ENCODE data around the gene GAB2. TPM values are rescaled to one million over a fixed set of nuclear protein-coding genes. Genes with fewer than 3 reads are reported as not detected.

GAB2 gene
- total and polyA plus RNA-seq, 2 experiments from 2014 or later: 4.9 to 10.2 TPM

- Histone ChIP-seq H3K4me1 (ENCODE audit: insufficient read depth) (peaks cover 29% of the 10 kb centered on the region), H3K27me3 (no peaks in the 10 kb centered on the region), H3K36me3 (replicated peaks; ENCODE audit: insufficient read depth, low read depth) (no peaks in the 10 kb centered on the region), H3K27ac (peak overlapping the region; percentile 98), H3K9me2 (replicated peaks; ENCODE audit: insufficient read depth) (no peaks in the 10 kb centered on the region), H3K4me2 (peak overlapping the region; percentile 87), H3K4me3 (peak overlapping the region; percentile 85), H4K20me1 (ENCODE audit: insufficient read depth, poor library complexity, severe bottlenecking) (peaks cover 2% of the 10 kb centered on the region), H3K79me2 (peaks cover 68% of the 10 kb centered on the region), H2AFZ (peak overlapping the region; percentile 49), H3K9me3 (ENCODE audit: low read depth) (no peaks in the 10 kb centered on the region)
- DNase-seq (ENCODE audit: low spot score): no peak
- no peak for TF ChIP-seq CTCF (IDR thresholded peaks at IDR 0.05; ENCODE audit: poor library complexity)
- TF ChIP-seq EZH2 (IDR thresholded peaks at IDR 0.05; ENCODE audit: borderline replicate concordance): no peak
- no peak for TF ChIP-seq EZH2phosphoT487 (IDR thresholded peaks at IDR 0.05; ENCODE audit: low read depth, severe bottlenecking, unreplicated experiment)
- WGBS (ENCODE audit: low lambda C conversion rate, missing lambda C conversion rate): 29% methylated on average over 28 of the region's 31 CpGs
Observed at GRCh38 chr11:78187366-78188285, 230.0 kb downstream of the GAB2 start.

- Histone ChIP-seq H3K27me3 (no peaks in the 10 kb centered on the region), H3K4me3 (no peak overlapping the region), H3K4me1 (ENCODE audit: insufficient read depth) (peaks cover 8% of the 10 kb centered on the region), H2AFZ (no peak overlapping the region), H3K27ac (no peak overlapping the region), H3K9me3 (ENCODE audit: low read depth) (no peaks in the 10 kb centered on the region), H3K79me2 (peaks cover 21% of the 10 kb centered on the region), H4K20me1 (ENCODE audit: insufficient read depth, poor library complexity, severe bottlenecking) (no peaks in the 10 kb centered on the region), H3K36me3 (replicated peaks; ENCODE audit: insufficient read depth, low read depth) (no peaks in the 10 kb centered on the region), H3K4me2 (no peak overlapping the region), H3K9me2 (replicated peaks; ENCODE audit: insufficient read depth) (no peaks in the 10 kb centered on the region)
- no peak for DNase-seq (ENCODE audit: low spot score)
- no peak for TF ChIP-seq EZH2phosphoT487 (IDR thresholded peaks at IDR 0.05; ENCODE audit: low read depth, severe bottlenecking, unreplicated experiment)
- TF ChIP-seq EZH2 (IDR thresholded peaks at IDR 0.05; ENCODE audit: borderline replicate concordance): no peak
- TF ChIP-seq CTCF (IDR thresholded peaks at IDR 0.05; ENCODE audit: poor library complexity): no peak
- 75% methylated on average over 2 of the region's 2 CpGs for WGBS (ENCODE audit: low lambda C conversion rate, missing lambda C conversion rate)
Observed at GRCh38 chr11:78181185-78181584, 236.4 kb downstream of the GAB2 start.

- H3K9me3 ChIP-seq (ENCODE audit: low read depth): no peaks in the 10 kb centered on the region
- TF ChIP-seq CTCF (IDR thresholded peaks at IDR 0.05; ENCODE audit: poor library complexity): no peak
- TF ChIP-seq EZH2 (IDR thresholded peaks at IDR 0.05; ENCODE audit: borderline replicate concordance): no peak
- TF ChIP-seq EZH2phosphoT487 (IDR thresholded peaks at IDR 0.05; ENCODE audit: low read depth, severe bottlenecking, unreplicated experiment): no peak
Observed at GRCh38 chr11:78180751-78181150, 236.9 kb downstream of the GAB2 start.

More at GRCh38 chr11:78180751-78181150, 236.9 kb downstream of the GAB2 start:
- no peak for DNase-seq (ENCODE audit: low spot score)
- Histone ChIP-seq H3K4me3 (no peak overlapping the region), H2AFZ (no peak overlapping the region), H4K20me1 (ENCODE audit: insufficient read depth, poor library complexity, severe bottlenecking) (no peaks in the 10 kb centered on the region), H3K36me3 (replicated peaks; ENCODE audit: insufficient read depth, low read depth) (no peaks in the 10 kb centered on the region), H3K9me2 (replicated peaks; ENCODE audit: insufficient read depth) (no peaks in the 10 kb centered on the region), H3K27me3 (no peaks in the 10 kb centered on the region), H3K27ac (no peak overlapping the region), H3K4me2 (no peak overlapping the region), H3K4me1 (ENCODE audit: insufficient read depth) (peaks cover 8% of the 10 kb centered on the region), H3K79me2 (peaks cover 21% of the 10 kb centered on the region)
- WGBS (ENCODE audit: low lambda C conversion rate, missing lambda C conversion rate): 95% methylated on average over 4 of the region's 4 CpGs

Data from hepatocyte (in vitro differentiated cells).